ENCODE data around the gene ABHD8.
A peak's percentile ranks its signal among the peaks of the same experiment; 100 is the strongest.

Gene ABHD8

DNA sequence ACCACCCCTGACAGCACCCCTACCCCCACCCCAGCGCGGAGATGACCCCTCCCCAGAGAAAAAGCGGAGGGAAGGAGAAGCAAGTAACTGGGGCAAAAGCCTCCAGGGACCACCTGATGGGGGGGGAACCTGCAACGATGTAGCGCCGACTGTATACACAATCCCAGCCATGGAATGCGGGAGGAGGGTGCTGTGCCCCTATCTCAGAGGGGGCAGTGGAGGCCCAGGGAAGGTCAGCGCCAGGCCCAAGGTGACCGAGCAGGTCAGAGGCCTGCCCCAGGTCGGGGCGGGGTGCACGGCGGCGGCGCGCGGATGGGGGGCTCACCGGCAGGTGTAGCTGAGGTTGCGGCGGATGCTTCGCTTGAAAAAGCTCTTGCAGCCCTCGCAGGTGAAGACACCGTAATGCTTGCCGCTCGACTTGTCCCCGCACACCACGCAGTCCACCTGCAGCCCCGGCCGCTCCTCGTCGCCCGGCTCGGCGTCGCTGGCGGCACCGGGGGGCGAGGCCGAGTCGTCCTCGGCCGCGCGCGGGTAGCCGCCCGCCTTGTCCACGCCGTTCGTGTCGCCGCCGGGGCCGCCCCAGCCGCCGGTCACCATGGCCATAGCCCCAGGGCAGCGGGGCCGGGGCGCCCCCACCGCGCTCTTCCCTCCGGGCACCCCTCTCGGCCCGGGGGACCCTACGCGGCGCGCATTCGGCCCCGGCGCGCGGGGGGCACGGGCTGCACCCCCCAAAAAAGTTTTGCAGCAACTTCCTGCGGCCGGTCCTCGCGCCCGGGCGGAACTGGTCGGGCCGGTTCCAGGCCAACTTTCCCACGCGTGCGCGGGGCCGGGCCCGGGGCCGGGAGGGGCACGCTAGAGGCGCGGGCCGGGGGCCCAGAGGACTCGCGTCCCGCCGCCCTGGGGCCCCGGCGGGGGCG is 58.3 kb downstream of the ABHD8 start:
- Mint-ChIP-seq H3K4me1 (ENCODE audit: low read depth) (peaks cover 7% of the 10 kb centered on the region), H3K27ac (no peak overlapping the region), H3K4me3 (peak overlapping the region; percentile 54), H3K9me3 (no peaks in the 10 kb centered on the region), H3K27me3 (ENCODE audit: low read depth) (peaks cover 16% of the 10 kb centered on the region), H3K36me3 (ENCODE audit: low read depth) (no peaks in the 10 kb centered on the region)
- DNase-seq (ENCODE audit: low spot score), result no peak

DNA sequence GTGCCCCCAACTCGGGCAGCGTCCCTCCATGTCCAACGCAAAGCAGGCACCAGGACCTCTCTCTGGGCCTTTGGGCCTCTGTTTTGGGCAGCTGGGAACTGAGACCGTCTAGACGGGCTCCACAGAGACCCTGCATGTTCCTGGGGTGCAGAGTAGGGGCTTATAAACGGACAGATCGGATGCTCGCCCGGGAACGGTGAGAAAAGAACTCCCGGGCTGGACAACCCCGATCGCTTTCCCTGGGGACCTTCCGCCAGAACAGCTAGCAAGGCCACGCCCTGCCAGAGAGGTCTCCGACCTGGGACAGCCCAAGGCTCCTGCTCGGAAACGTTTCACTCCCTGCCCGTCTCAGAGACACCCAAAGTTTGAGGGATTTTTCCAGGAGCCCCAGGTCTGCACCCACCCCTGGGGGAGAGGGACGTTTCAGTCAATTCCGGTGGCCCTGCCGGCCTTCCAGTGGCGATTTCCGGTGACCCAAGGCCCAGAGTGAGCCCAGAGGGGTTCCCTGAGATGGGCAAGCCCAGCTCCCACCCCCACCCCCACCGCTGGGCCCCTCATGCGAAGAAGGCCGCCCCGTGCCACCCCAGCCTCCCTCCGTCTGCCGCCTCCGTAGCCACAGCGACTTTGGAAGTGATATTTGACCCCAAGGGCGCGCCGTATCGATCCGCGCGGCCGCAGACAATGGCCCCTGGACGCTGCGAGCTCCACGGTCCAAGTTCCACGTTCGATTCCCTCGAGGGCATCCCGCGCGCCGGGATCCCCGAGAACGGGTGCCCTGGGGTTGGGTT is 59.2 kb downstream of the ABHD8 start:
- no peaks in the 10 kb centered on the region for H3K9me3 Mint-ChIP-seq
- no peak for DNase-seq (ENCODE audit: low spot score)
- H3K27ac Mint-ChIP-seq, result no peak overlapping the region
- peaks cover 7% of the 10 kb centered on the region for H3K4me1 Mint-ChIP-seq (ENCODE audit: low read depth)
- peak overlapping the region; percentile 54 for H3K4me3 Mint-ChIP-seq
- peaks cover 16% of the 10 kb centered on the region for H3K27me3 Mint-ChIP-seq (ENCODE audit: low read depth)
- H3K36me3 Mint-ChIP-seq (ENCODE audit: low read depth), result no peaks in the 10 kb centered on the region

DNA sequence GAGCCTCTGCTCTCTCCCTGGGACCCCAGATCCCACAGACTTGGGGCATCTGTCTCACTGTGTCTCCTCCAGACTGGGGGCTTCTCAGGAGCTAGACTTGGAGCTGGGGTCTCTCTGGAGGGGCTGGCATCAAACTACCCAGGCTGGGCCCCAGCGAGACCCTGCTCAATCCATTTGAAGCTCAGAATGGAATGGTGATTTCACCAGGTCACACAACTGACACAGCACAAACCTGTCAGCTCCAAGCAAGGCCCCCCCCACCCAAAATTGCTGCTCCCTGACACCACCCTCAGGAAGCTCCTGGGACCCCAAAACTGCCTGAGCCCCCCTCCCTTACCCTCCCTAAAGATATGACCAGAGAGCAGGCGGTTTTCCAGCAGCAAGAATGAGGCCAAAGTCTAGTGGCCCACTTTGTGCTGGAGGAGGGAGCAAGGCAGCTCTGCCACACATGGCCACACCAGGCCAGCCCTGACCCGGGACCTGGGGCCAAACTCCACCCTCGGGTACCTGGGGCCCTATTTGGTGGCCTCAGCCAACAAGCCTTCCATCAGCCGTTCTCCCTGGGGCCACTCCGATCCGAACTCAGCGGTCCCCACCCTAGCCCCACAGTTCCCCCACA is 59.9 kb downstream of the ABHD8 start:
- DNase-seq (ENCODE audit: low spot score), result no peak
- peaks cover 7% of the 10 kb centered on the region for H3K4me1 Mint-ChIP-seq (ENCODE audit: low read depth)
- H3K27ac Mint-ChIP-seq, result no peak overlapping the region
- H3K36me3 Mint-ChIP-seq (ENCODE audit: low read depth), result no peaks in the 10 kb centered on the region
- no peaks in the 10 kb centered on the region for H3K9me3 Mint-ChIP-seq
- peaks cover 16% of the 10 kb centered on the region for H3K27me3 Mint-ChIP-seq (ENCODE audit: low read depth)
- H3K4me3 Mint-ChIP-seq, result peak overlapping the region; percentile 18

DNA sequence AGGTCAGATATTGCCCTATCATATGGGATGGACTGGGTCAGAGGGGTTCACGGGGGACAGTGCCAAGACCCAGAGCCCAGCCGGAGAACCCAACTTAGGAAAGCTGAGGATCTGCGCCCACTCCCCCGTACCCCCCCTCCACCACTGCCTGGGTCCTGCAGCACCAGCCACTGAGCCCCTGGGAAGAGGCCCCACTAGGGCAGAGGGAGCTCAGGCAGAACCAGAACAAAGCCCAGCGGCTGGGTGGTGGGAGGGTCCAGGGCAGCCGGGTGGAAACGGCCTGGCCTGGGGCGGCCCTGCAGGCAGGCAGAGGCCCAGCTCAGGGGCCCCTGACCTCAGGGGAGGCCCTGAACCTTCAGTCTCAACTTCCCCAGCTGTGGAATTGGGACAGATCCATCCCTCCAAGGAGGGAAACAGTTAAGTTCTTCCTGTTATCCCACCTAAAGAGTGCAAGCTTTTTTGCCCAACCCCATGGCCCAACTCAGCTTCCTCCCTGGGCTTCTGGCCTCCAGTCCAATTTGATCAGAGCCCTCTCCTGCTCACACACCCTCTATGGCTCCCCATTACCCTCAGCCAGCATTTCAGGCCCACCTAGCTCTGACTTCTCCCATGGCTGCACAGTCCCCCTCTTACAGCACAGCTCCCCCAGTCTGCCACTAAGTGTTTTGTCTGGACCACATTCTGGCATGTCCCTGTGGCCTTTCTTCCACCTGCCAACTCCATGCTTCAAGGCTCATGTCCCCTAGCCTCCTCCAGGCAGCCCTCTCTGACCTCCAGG is 60.6 kb downstream of the ABHD8 start:
- Mint-ChIP-seq H3K27me3 (ENCODE audit: low read depth) (peaks cover 16% of the 10 kb centered on the region), H3K27ac (no peak overlapping the region), H3K4me3 (no peak overlapping the region), H3K4me1 (ENCODE audit: low read depth) (peaks cover 7% of the 10 kb centered on the region), H3K36me3 (ENCODE audit: low read depth) (no peaks in the 10 kb centered on the region), H3K9me3 (no peaks in the 10 kb centered on the region)
- DNase-seq (ENCODE audit: low spot score), result no peak

All from T-helper 2 cell treated with Interferon-gamma antibody and Interleukin-4, amounts not matched to agents 5 μg/mL and 100 μg/mL, for 36 hours (primary cell).